Stimulated activated CD4-positive, alpha-beta T cell treated with anti-CD3 and anti-CD28 coated beads, TNF-alpha, amount 100 ng/mL, for 48 hours (primary cell): ENCODE data around the gene AKAP13.

ENCODE experiments used
- DNase-seq, 3 donors: peaks; one replicate each; pipeline ENCODE4 v3.0.0-alpha.2; 2020; ENCODE audit warnings: low read depth in 3 of 3

Gene AKAP13

DNA sequence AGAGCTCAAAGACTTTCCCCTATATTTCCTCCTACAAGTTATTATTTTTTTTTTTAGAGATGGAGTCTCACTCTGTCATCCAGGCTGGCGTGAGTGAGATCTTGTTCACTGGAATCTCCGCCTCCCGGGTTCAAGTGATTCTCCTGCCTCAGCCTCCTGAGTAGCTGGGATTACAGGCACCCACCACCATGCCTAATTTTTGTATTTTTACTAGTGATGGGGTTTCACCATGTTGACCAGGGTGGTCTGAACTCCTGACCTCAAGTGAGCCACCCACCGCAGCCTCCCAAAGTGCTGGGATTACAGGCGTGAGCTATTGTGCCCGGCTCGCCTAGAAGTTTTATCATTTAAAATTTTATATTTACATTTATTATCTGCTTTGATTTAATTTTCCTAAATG, 5.9 kb downstream of the AKAP13 start:
- DNase-seq: no peak

DNA sequence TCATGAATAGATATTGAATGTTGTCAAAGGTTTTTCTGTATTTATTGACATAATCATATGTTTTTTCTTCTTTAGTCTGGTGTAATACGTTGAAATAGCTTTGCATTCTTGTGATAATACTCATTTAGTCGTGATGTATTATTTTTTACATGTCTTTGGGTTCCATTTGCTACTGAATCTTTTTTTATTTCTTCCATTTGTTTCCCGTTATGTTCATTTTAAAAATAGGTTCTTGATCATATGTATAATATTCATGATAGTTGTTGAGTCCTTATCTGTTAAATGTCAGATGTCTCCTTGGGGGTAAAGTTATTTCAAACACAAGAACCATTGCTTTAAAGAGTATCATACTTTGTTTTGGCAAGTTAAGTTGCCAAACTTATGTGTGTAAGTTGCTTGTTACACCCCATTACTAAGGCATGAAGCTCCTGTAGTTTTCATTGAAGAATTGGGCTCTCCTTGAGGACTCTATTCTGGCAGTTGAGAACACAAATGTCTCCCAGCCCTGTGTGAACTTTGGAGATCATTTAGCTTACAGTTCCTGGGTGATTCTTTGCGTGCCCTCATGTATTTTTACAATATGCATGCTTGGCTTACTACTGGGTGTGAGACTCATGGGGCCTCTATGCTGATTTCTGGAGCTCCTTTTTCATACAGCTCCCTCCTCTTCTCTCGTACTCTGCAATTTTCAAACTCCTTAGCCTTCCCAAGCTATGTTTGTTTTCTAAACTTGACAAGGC, 8.3 kb downstream of the AKAP13 start:
- no peak for DNase-seq

DNA sequence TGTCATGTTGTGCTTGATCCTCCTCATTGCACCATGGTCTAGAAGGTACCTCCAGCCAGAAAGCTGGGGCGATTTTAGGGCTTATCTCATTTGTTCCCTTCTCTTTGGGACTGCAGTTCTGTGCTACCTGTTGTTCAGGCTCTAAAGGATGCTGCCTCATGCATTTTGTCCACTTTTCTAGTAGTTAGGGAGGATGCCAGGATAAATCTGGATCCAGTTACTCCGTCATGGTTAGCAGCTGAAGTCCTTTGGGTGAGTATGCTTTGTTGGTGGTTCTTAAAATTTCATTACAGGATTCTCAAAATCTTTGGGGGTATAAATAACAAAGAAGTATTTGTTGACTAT, 8.9 kb downstream of the AKAP13 start:
- no peak for DNase-seq

DNA sequence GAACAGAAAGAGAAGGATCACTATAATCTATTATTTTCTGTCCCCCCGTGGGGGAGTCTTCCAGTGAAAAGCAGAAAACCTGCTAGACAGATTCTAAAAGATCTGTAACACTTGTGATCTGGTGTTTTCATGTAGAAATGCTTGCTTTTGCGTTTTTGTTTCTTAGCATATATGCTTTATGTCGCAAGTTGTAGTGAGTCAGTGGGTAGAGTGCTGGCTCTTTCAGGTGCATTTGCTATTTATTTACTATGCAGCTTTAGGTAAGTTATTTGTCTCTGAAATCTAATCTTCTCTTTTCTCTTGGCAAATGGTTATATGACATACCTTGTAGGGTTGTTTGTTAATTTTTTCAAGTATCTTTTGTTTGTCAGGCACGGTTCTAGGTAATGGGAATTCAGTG, 9.4 kb downstream of the AKAP13 start:
- no peak for DNase-seq

DNA sequence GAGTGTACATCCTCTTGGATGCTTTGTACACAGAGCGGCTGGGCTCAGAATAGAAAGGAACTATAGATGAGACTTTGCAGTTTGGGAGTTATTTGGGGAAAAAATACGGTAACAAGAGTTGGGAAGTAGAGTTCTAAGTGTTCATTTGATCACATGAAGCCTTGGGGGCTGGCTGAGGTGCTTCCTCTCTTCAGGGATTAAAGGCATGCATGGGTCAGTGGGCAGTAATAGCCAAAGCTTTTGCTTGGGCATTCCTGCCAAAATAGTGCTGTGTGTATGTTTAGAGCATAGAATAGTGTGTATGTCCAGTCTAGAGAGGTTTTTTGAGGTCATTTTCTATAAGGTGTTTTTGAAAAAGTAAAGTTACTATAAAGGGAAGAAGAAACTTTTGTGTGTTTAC, 12.8 kb downstream of the AKAP13 start:
- DNase-seq: no peak

DNA sequence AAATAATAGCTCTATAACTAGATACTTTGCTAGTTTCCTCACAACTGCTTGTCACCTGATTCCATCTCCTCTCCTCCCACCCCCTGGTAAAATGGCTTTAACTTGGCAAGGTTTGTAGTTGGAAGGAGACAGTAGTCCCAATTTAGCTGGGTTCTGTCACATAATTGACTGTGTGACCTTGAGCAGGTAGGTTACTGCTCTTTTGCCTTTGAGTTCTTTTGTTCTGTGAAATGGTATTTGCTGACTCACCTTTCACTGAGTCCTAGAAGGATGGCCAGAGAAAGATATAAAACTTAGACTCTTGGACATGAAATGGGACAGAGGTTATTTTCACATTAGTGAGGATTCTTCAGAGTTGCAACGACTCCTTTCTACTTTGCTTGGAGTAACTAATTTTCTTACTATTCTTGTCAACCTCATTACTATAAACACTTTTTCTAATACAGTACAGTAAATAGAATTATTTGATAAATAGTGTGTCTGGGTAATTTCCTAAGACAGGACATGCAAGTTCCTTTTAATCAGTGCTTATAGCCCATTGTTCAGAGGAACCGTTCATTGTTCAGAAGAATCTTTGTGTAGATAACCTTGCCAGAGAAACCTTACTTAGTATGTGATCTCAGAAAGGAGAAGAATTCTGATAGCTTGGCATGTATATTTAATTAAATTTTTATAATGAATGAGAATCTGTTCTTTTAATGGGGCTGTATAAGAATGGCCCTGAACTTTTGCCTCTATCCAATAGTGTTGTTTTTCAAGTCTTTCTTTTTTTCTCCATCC, 14.3 kb downstream of the AKAP13 start:
- no peak for DNase-seq

DNA sequence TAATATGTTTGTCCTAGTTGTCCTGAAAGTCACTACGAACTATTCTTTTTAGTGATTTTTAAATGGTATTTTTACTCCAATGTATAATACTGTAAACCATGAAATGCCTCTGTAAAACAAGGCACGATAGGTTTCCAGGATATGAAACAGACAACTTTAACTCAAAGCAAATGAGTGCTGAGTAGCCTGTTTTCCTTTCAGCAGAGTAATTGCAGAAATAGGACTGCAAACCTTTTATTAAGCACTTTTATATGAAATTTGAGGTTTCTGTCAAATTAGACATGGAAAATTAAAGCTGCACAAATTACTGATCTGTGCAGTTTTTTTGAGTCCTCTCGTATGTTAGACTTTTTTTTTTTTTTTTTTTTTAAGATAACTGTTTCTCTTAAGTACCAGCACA, 16.2 kb downstream of the AKAP13 start:
- no peak for DNase-seq

DNA sequence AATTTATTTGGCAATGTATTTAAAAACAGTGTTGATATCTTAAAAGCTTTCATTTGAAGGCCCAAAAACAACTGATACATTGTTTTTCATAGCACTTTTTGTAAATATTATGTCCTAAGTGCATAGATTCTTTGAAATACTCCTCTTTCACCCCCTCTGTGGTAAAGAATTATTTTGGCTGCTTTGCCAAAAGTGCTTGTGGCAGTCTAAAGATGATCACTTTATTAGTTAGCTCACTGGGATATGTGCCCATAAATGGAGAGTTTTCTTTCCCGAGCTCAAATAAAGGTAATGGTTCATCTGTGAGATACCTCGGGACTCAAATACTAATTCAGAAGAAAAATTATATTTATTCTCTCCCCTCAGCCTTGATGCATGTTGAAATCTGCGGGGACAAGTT, 16.7 kb downstream of the AKAP13 start:
- no peak for DNase-seq

DNA sequence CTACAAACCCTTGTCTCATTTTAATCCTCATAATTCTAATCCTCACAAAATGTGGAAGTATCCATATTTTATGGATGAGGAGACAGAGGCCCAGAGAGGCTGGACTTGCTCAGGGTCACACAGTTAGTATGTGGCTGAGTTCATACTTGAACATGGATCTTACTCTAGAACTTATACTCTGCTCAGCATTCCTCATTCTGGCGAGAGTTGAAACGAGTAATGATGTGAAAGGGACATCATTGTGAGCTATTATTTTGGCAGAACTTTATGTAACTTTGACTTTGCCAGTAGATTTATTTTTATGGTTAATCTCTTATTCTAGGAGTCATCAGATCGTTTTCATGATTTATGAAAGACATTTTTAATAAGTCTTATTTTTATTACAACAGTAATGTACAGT, 17.5 kb downstream of the AKAP13 start:
- no peak for DNase-seq

DNA sequence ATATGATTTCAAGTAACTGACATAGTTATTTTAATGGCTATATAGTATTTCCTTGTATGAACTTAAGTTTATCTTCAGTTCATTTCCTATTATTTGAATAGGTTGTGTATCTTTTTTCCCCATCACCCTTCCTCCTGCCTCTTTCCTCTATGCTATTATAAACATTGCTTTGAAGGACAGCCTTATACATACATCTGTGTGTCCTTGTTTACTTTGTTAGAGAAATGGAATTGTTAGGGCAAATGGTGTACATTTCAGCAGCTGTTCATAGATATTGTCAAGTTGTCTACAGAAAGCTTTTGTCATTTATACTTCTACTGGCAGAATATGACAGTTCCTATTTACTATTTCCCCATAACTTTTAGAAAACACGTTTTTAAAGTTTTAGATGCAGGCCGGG, 18.4 kb downstream of the AKAP13 start:
- DNase-seq: no peak

DNA sequence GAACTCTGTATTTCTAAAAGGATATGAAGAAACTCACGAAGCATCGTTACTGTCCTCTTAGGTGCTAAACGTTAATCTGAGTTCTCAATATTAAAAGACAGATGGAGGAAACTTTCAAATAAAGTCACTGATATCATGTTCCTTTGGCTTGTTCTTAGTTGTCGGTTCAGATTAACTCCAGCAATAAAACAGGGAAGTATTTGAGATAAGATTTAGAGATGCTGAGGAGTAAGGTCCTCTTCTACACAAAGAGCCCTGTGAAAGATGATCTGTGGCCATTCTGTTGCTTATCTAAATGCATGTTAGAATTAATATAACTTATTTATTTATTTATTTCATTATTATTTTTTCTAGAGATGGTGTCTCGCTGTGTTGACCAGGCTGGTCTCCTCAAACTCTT, 19.2 kb downstream of the AKAP13 start:
- no peak for DNase-seq

DNA sequence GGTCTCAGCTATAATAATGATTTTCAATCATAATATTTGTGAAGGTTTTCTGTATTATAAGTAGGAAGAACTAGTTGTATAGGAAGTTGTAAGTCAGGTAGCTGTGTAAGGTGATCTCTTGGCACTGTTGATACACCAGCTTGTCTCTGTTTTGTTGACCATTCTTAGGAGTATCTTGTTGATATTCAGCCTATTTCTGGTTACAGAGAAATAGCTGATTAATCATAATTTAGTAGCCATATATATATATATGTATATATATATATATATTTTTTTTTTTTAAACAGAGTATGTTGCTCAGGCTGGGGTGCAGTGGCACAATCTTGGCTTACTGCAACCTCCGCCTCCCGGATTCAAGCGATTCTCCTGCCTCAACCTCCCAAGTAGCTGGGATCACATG, 20.2 kb downstream of the AKAP13 start:
- no peak for DNase-seq

DNA sequence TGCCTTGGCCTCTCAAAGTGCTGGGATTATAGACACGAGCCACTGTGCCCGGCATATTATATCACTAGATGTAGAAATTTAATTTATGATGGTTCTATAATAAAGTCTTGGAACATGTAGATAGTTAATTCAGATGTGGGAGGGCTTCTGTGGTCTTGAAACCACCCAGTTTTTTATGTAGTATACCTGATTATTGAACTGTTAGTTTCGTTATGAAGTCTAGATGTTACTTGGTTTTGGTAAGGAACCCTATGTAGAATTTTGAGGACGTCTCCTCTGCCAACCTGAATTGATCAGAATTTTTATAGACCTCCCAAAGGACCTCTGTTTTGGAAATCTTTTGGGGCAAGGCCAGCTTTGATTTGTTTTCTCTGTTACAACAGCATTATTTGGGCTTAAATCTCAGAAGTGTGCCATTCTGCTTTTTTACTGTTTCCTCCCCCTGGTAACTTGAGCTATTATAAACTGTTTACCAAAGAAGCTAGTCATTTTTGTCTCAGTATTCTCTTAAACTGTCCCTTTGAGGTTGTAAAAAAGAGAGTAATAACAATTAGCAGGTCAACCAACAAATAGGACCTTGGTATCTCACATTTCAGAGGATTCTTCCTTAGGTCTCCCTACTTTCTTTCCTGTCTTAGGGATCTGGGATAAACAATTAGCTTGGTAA, 20.8 kb downstream of the AKAP13 start:
- no peak for DNase-seq

DNA sequence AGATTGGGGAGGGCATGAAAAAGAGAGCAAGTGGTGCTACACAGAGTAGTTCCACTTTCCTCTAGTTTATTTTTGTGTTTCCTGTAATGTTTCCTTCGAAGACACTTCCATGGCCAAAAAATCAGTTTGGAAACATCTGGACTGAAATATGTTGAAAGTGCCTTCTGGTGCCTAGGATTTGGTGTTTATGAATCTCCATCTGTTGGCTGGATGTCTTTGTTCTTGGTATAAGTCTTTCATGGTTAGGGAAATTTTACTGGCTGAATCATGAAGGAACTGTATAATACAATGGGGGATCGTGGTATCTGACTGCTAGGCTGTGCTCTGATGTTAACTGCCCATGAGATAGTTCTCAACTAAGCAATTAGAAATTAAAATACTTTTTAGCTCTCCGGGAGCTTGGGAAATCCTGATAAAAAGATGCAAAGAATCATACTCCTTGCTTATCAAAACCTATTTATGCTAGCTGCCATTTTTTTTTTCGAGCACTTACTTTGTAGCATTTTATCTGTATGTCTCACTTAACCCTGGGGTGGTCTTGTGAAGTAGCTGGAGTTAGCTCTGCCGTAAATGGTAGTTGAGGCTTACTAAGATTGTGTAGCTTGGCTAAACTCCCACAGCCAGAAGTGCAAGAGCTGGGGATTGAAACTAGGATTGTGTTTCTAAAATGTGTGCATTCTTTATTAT, 21.9 kb downstream of the AKAP13 start:
- DNase-seq: no peak

DNA sequence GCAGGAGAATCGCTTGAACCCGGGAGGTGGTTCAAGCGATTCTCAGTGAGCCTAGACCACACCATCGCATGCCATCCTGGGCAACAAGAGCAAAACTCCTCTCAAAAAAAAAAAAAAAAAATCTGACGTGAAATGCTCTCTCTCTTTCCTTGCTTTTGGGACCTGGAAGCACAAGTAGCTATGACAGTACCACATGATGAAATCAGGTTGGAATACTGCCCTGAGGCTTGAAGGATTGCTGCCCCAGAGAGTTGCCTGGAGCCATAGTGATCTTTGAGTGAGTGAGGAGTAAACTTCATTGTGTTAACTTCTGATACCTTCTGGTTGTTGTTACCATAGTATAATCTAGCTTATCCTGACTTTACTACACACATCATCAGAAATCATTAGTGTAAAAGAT, 23.3 kb downstream of the AKAP13 start:
- DNase-seq: no peak

DNA sequence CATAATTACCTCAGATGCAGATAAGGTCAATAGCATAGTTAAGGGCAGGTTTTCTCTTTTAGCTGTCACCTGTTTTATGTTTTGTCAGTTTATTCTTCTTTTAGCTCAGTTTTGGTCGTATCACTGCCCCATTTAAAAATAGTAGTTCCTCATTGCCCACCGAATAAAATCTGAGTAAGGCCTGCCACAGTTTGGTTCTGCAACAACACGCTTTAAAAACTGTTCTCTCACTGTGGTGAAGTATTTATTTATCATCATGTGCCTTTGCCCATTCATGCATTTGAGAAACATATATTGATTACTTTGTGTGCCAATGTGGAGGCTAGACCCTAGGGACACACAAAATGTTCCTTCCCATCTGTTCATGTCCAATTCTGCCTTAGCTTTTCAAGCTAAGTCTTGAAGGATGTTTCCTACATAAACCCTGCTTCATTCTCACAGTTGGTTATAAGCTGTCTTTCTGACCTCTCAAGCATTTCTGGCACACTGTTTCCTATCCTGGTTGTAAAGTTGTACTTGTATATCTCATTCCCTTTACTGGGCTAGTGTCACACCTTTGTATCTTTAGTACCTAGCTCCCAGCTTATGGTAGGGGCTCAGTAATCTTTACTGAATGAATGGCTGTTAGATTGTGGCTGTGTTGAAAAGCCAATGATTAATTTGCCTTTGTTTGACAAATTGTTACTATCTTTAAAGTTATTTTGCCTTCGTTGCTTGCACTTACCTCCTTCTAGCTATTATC, 23.9 kb downstream of the AKAP13 start:
- no peak for DNase-seq

DNA sequence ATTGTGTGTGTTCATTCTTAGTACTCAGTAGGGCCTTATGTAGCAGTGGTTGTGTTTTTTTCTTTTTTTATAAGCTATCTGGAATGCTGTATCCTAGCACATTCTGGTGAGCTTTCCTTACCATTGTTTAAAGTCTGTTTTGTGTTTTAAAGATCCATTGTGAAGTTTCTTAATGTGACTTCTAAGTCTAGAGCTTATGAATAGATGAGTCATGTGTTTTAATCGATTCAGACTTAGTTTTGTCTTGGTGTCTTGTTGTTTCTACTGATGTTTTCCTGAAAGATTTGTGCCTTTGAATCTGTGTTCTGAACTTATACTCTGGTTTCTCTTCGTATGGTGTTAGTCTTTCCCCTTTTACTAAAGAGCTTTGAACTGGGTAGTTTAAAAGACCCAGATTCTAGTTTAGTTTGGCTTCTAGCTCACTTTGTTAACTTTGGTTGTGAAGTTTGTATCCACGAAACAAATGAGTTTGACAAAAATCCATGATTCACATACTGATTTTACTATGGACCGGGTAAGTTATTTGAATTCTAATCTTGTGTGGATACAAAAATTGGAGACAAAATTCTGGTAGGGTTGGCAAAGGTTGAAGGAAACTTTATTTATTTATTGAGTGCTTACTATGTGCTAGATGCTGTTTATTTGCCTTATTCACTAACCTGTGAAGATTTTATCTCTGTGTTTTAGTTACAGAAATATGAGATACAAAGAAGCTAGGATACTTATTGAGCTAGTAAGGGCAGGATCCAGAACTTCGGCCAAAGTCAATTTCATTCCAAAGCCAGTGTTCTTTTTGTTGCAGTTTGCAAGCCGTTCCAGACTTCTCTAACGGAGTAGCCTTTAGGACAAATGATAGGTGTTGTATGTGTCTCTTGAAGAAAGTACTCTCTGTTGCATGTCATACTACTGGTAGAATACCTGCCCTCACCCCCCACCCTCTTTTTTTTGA, 24.8 kb downstream of the AKAP13 start:
- DNase-seq: no peak

DNA sequence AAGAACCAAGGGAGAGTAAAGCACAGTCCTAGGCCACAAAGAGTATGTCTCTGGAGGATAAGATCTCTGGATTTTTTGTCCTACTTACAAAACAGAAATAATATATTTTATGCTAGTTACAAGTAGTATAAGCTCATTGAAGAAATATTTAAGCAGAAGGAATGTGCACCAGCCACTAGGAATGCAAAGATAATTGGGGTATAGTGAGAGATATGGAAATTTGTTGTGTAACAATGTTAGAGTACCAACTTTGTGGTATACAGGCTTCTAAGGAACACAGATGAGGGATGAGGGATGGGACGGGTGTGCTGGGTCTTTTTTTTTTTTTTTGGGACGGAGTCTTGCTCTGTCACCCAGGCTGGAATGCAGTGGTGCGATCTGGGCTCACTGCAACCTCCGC, 26.5 kb downstream of the AKAP13 start:
- no peak for DNase-seq

DNA sequence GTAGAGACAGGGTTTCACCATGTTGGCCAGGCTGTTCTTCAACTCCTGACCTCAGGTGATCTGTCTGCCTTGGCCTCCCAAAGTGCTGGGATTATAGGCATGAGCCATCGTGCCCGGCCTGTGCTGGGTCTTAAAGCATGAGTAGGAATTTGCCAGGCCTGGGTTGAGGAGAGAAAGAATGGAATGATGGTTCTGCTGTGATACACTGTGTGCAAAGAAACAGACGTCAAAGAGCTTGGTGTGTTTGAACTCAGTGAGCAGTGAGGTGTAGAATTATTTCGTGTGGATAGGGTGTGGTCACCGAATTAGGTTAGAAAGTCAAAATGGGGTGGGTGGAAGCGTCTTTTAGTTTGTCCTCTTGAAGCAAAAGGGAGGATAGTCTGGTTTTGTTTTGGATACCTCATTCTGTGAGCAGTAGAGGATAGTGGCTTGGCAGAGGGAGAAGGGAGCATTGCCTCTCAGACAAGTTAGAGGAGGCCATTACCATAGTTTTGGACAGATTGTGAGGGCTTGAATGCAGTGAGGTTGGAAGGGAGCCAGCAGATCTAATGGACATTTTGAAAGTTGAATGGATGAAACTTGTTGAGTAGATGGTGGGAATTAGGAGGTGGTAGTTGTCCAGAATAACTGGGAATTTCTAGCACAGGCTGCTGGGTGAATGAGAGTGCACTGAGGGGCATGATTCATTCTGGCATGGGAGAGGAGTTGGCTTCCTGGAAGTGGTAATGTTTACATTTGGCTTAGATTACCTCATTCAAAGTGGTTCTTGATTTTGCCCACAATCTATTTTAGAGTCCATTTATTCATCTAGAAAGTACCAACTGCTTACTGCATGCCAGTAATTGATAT, 27.2 kb downstream of the AKAP13 start:
- DNase-seq: peak in 2 of 3 donors; percentile 4 to 24
